ENCODE measurements around the gene ARHGAP24. TPM values are rescaled to one million over a fixed set of nuclear protein-coding genes. Genes with fewer than 3 reads are reported as not detected.

ARHGAP24 gene
- total and polyA plus RNA-seq, 3 experiments from 2014 or later: not detected

GRCh38 chr4:85475631-85476233 is 782 bp downstream of the ARHGAP24 start:
- no peak overlapping the region for H3K4me3 Mint-ChIP-seq
- H3K4me3 ChIP-seq (ENCODE audit: low read length): no peak overlapping the region

GRCh38 chr4:85476381-85476780 is 1.4 kb downstream of the ARHGAP24 start:
- Mint-ChIP-seq H3K4me1 (no peaks in the 10 kb centered on the region), H3K36me3 (no peaks in the 10 kb centered on the region), H3K9me3 (peaks cover 0 to 9% (median 5%) of the 10 kb centered on the region in 5 donors), H3K4me3 (no peak overlapping the region), H3K27ac (no peak overlapping the region), H3K27me3 (peaks cover 2 to 7% of the 10 kb centered on the region in 2 donors)
- no peaks in the 10 kb centered on the region for H3K36me3 ChIP-seq (ENCODE audit: insufficient read depth, low read length)
- no peaks in the 10 kb centered on the region for H3K27me3 ChIP-seq (ENCODE audit: insufficient read depth, low read length, poor library complexity, severe bottlenecking)
- H3K27ac ChIP-seq (ENCODE audit: low read depth, low read length): no peak overlapping the region
- POLR2A ChIA-PET: no interaction called here
- no peaks in the 10 kb centered on the region for H3K4me1 ChIP-seq (ENCODE audit: insufficient read depth, low read length)
- no peaks in the 10 kb centered on the region for H3K9me3 ChIP-seq (ENCODE audit: low read length)
- CTCF ChIA-PET: no interaction called here
- DNase-seq: no peak
- H3K4me3 ChIP-seq (ENCODE audit: low read length): no peak overlapping the region

More at GRCh38 chr4:85475631-85476233, 782 bp downstream of the ARHGAP24 start:
- no peaks in the 10 kb centered on the region for H3K36me3 Mint-ChIP-seq
- Histone ChIP-seq H3K27ac (ENCODE audit: low read depth, low read length) (no peak overlapping the region), H3K36me3 (ENCODE audit: insufficient read depth, low read length) (no peaks in the 10 kb centered on the region), H3K4me1 (ENCODE audit: insufficient read depth, low read length) (no peaks in the 10 kb centered on the region), H3K9me3 (ENCODE audit: low read length) (no peaks in the 10 kb centered on the region), H3K27me3 (ENCODE audit: insufficient read depth, low read length, poor library complexity, severe bottlenecking) (no peaks in the 10 kb centered on the region)
- no peak for DNase-seq
- H3K4me1 Mint-ChIP-seq: no peaks in the 10 kb centered on the region
- peaks cover 0 to 9% (median 5%) of the 10 kb centered on the region in 5 donors for H3K9me3 Mint-ChIP-seq
- no peak overlapping the region for H3K27ac Mint-ChIP-seq
- ChIA-PET CTCF (no interaction called here), POLR2A (no interaction called here)
- peaks cover 2 to 7% of the 10 kb centered on the region in 2 donors for H3K27me3 Mint-ChIP-seq

DNA sequence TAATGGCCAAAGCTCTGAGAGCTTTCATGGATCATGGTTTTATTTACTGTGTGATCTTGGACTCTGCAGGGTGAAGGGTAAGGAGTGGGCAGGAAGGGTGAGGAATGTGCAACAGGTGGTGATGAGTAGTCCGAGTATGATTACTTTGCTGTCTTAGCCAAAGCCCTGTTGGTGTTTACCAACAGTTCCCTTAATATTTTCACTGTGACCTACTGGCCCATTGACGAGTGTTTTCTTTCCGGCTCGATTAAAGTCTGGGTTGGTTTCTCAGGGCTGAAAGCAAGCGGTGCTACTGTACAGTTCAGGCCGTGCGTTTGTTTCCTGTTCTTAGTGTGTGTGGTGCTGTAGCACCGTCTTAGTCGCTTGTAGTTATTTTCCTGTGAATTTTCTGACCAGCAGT is 2.6 kb downstream of the ARHGAP24 start:
- peaks cover 0 to 13% (median 3%) of the 10 kb centered on the region in 5 donors for H3K9me3 Mint-ChIP-seq
- no peak overlapping the region for H3K27ac Mint-ChIP-seq
- peaks cover 2 to 7% of the 10 kb centered on the region in 2 donors for H3K27me3 Mint-ChIP-seq
- no peaks in the 10 kb centered on the region for H3K36me3 Mint-ChIP-seq
- no peak overlapping the region for H3K4me3 Mint-ChIP-seq
- no peak overlapping the region for H3K4me3 ChIP-seq (ENCODE audit: low read length)
- no peaks in the 10 kb centered on the region for H3K36me3 ChIP-seq (ENCODE audit: insufficient read depth, low read length)
- no peaks in the 10 kb centered on the region for H3K9me3 ChIP-seq (ENCODE audit: low read length)
- no peak overlapping the region for H3K27ac ChIP-seq (ENCODE audit: low read depth, low read length)
- POLR2A ChIA-PET: no interaction called here
- H3K4me1 Mint-ChIP-seq: no peaks in the 10 kb centered on the region
- no peaks in the 10 kb centered on the region for H3K27me3 ChIP-seq (ENCODE audit: insufficient read depth, low read length, poor library complexity, severe bottlenecking)
- no peak for DNase-seq
- CTCF ChIA-PET: no interaction called here
- no peaks in the 10 kb centered on the region for H3K4me1 ChIP-seq (ENCODE audit: insufficient read depth, low read length)

- Mint-ChIP-seq H3K4me1 (no peaks in the 10 kb centered on the region), H3K27ac (no peak overlapping the region), H3K27me3 (peaks cover 2 to 7% of the 10 kb centered on the region in 2 donors), H3K9me3 (peaks cover 0 to 13% (median 3%) of the 10 kb centered on the region in 5 donors), H3K4me3 (no peak overlapping the region), H3K36me3 (no peaks in the 10 kb centered on the region)
- no peak for DNase-seq
- ChIA-PET CTCF (no interaction called here), POLR2A (no interaction called here)
- H3K4me3 ChIP-seq (ENCODE audit: low read length): no peak overlapping the region
- no peaks in the 10 kb centered on the region for H3K36me3 ChIP-seq (ENCODE audit: insufficient read depth, low read length)
- H3K4me1 ChIP-seq (ENCODE audit: insufficient read depth, low read length): no peaks in the 10 kb centered on the region
- no peak overlapping the region for H3K27ac ChIP-seq (ENCODE audit: low read depth, low read length)
- H3K9me3 ChIP-seq (ENCODE audit: low read length): no peaks in the 10 kb centered on the region
- H3K27me3 ChIP-seq (ENCODE audit: insufficient read depth, low read length, poor library complexity, severe bottlenecking): no peaks in the 10 kb centered on the region
Measured at GRCh38 chr4:85478576-85478975, 3.6 kb downstream of the ARHGAP24 start.

GRCh38 chr4:85482010-85482738 is 7.2 kb downstream of the ARHGAP24 start:
- Histone ChIP-seq H3K9me3 (ENCODE audit: low read length) (no peaks in the 10 kb centered on the region), H3K27me3 (ENCODE audit: insufficient read depth, low read length, poor library complexity, severe bottlenecking) (no peaks in the 10 kb centered on the region), H3K4me3 (ENCODE audit: low read length) (no peak overlapping the region), H3K36me3 (ENCODE audit: insufficient read depth, low read length) (no peaks in the 10 kb centered on the region), H3K27ac (ENCODE audit: low read depth, low read length) (no peak overlapping the region), H3K4me1 (ENCODE audit: insufficient read depth, low read length) (no peaks in the 10 kb centered on the region)
- no peaks in the 10 kb centered on the region for H3K27me3 Mint-ChIP-seq
- no peaks in the 10 kb centered on the region for H3K36me3 Mint-ChIP-seq
- no peaks in the 10 kb centered on the region for H3K4me1 Mint-ChIP-seq
- H3K27ac Mint-ChIP-seq: no peak overlapping the region
- ChIA-PET POLR2A (no interaction called here), CTCF (no interaction called here)
- H3K4me3 Mint-ChIP-seq: no peak overlapping the region
- no peak for DNase-seq
- H3K9me3 Mint-ChIP-seq: peaks cover 0 to 12% (median 0%) of the 10 kb centered on the region in 5 donors

DNA sequence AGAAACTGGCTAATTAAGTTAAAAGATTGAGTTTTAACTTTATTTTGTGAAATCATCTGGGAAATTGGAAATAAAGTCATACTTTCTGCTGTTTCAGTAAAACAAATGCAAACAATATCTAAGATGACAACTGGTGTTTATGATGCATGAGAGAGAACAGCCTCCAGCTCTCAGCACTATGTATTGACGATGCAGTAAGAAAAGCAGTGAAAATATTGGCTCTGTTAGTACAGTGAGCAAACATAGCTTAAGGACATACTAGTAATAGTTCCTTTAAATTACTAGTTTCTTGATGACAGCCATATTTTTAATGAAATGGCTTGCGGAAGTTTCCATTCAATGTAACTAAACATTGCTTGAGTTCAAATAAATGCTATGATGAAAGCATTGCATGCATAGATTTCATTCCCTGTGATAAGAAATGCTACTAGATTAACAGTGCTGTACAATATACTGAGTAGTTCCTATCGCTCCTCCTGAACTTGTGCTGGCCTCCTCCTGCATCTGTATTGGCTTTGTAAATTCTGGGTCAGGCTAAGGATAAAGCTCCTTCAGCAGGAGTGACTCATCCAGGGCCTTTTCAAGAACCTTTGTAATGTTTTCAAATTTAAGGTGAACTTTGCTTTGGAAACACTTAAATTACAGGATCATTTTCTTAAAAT is 11.6 kb downstream of the ARHGAP24 start:
- Mint-ChIP-seq H3K27ac (no peak overlapping the region), H3K36me3 (no peaks in the 10 kb centered on the region), H3K4me3 (no peak overlapping the region), H3K9me3 (peaks cover 0 to 12% (median 0%) of the 10 kb centered on the region in 5 donors), H3K4me1 (no peaks in the 10 kb centered on the region), H3K27me3 (no peaks in the 10 kb centered on the region)
- POLR2A ChIA-PET: no interaction called here
- Histone ChIP-seq H3K9me3 (ENCODE audit: low read length) (no peaks in the 10 kb centered on the region), H3K27ac (ENCODE audit: low read depth, low read length) (no peak overlapping the region), H3K36me3 (ENCODE audit: insufficient read depth, low read length) (no peaks in the 10 kb centered on the region), H3K4me1 (ENCODE audit: insufficient read depth, low read length) (no peaks in the 10 kb centered on the region), H3K4me3 (ENCODE audit: low read length) (no peak overlapping the region), H3K27me3 (ENCODE audit: insufficient read depth, low read length, poor library complexity, severe bottlenecking) (no peaks in the 10 kb centered on the region)
- CTCF ChIA-PET: no interaction called here
- no peak for DNase-seq

- no peaks in the 10 kb centered on the region for H3K4me1 ChIP-seq (ENCODE audit: insufficient read depth, low read length)
- Mint-ChIP-seq H3K9me3 (peaks cover 0 to 10% (median 0%) of the 10 kb centered on the region in 5 donors), H3K4me1 (no peaks in the 10 kb centered on the region), H3K36me3 (no peaks in the 10 kb centered on the region), H3K27me3 (no peaks in the 10 kb centered on the region), H3K27ac (no peak overlapping the region), H3K4me3 (no peak overlapping the region)
- no peak for DNase-seq
- POLR2A ChIA-PET: no interaction called here
- H3K36me3 ChIP-seq (ENCODE audit: insufficient read depth, low read length): no peaks in the 10 kb centered on the region
- CTCF ChIA-PET: no interaction called here
- H3K9me3 ChIP-seq (ENCODE audit: low read length): no peaks in the 10 kb centered on the region
- no peaks in the 10 kb centered on the region for H3K27me3 ChIP-seq (ENCODE audit: insufficient read depth, low read length, poor library complexity, severe bottlenecking)
- H3K4me3 ChIP-seq (ENCODE audit: low read length): no peak overlapping the region
- H3K27ac ChIP-seq (ENCODE audit: low read depth, low read length): no peak overlapping the region
Measured at GRCh38 chr4:85488416-85488815, 13.5 kb downstream of the ARHGAP24 start.

DNA sequence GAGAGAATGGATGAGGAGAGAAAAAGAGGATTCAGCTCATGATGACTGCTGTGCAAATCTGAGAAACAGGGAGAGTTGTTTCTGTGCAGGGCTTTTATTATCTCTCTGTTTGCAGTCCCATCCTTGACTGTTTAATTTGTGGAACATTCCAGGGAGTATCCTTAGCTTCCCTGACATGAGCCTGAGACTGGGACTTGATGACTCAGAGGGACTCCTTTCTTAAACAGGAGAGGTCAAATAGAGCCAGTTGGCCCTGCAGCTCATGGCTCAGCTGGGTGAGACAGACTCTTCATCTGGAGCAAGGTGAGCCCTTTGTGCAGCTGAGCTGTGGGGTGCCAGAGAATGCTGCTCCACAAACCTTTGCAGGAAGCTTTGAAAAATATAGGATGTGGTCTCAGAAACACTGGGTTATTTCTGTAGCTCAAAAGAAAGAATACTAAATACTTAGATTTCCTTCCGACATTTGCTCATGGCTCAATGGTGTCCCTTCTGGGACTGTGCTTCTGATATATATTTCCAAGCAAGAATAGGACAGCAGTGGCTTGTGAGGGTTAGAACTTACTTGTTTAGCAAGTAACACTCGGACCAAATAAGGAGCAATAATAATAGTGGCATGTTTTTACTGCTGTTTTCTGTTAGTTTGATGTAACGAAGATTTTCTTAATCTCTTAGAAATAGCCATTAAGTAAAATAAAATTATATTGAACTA is 14.5 kb downstream of the ARHGAP24 start:
- no peaks in the 10 kb centered on the region for H3K27me3 ChIP-seq (ENCODE audit: insufficient read depth, low read length, poor library complexity, severe bottlenecking)
- CTCF ChIA-PET: no interaction called here
- Mint-ChIP-seq H3K9me3 (peaks cover 0 to 10% (median 0%) of the 10 kb centered on the region in 5 donors), H3K4me1 (no peaks in the 10 kb centered on the region), H3K4me3 (no peak overlapping the region), H3K27me3 (no peaks in the 10 kb centered on the region), H3K36me3 (no peaks in the 10 kb centered on the region), H3K27ac (no peak overlapping the region)
- H3K4me1 ChIP-seq (ENCODE audit: insufficient read depth, low read length): no peaks in the 10 kb centered on the region
- POLR2A ChIA-PET: no interaction called here
- H3K36me3 ChIP-seq (ENCODE audit: insufficient read depth, low read length): no peaks in the 10 kb centered on the region
- no peak overlapping the region for H3K27ac ChIP-seq (ENCODE audit: low read depth, low read length)
- no peak overlapping the region for H3K4me3 ChIP-seq (ENCODE audit: low read length)
- DNase-seq: no peak
- no peaks in the 10 kb centered on the region for H3K9me3 ChIP-seq (ENCODE audit: low read length)
